HG02678 (cell line): ENCODE data around the gene SMPD4.
"Not testable (repeated sequence)": the region's sequence is repeated elsewhere in the genome, so short reads cannot be mapped to it uniquely, and the experiment has no call there.

Source experiments
- ATAC-seq: cut with Tn5 transposase; IDR thresholded peaks from one replicate; pipeline ENCODE4 v1.9.1; 2021; ENCODE audit warnings: mild to moderate bottlenecking, moderate library complexity; ENCODE audit not compliant: unreplicated experiment

Gene SMPD4

DNA sequence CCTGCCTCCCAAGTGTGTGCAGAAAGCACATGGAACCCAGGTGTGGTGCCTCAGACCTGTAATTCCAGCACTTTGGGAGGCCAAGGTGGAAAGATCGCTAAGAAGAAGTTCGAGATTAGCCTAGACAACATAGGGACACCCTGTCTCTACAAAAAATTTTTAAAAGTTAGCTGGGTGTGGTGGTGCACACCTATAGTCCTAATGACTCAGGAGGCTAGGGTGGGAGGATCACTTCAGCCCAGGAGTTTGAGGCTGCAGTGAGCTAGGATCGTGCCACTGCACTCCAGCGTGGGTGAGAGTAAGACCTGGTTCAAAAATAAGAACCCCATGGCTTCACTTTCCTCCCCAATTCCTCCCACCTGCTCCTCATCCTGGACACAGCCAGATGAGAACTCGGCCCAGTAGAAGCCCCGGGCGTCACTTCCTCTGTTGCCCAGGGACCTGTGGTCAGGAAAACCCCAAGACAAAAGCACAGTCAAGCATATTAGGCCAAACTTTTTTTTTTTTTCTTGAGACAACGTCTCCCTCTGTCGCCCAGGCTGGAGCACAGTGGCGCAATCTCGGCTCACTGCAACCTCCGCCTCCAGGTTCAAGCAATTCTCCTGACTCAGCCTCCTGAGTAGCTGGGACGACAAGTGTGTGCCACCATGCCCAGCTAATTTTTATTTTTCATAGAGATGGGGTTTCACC, 23.4 kb downstream of the SMPD4 start:
- ATAC-seq, result peak; percentile 87

DNA sequence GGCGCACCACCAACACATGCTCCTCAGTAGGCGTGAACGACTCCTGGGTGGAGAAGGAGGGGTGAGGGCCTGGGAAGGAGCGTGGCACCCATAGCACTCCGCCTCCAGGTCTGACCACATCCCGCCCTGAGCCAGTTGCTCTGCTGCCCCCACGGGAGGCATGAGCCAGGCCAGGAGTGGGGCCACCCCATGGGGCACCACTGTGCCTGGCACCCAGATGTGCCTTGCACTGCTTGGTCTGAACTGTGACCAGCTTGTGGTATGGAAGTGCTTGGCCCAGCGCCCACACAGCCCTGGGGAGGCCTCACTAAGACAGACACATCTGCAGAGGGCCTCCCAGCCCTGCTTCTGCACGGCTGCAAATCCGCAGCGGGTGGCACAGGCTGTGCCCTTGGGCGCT, 24.0 kb downstream of the SMPD4 start:
- peak; percentile 39 for ATAC-seq

- no peak for ATAC-seq
These were observed 24.8 kb downstream of the SMPD4 start for GRCh38 chr2:130156624-130157004.

GRCh38 chr2:130155956-130156623, 25.3 kb downstream of the SMPD4 start:
- not testable (repeated sequence) for ATAC-seq

GRCh38 chr2:130154773-130155765, 26.3 kb downstream of the SMPD4 start:
- ATAC-seq, result no peak

DNA sequence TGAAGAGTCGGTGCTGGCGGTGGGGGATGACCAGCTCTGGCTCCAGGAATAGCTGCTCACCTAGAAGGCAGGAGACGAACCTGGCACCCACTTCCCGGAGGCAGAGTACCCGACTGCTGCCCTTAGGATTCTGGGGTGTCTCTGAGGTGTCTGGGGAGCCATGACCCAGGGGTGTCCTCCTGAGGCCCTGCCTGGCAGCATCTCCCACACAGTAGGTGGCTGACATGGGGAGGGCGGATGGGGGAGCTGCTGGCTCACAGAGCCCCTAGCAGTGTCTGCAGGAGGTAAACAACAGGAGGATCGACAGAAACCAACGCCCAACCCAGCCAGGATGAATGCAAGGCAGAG, 27.0 kb downstream of the SMPD4 start:
- ATAC-seq, result not testable (repeated sequence)

- ATAC-seq, result not testable (repeated sequence)
These were observed 27.5 kb downstream of the SMPD4 start for GRCh38 chr2:130153721-130154422.

DNA sequence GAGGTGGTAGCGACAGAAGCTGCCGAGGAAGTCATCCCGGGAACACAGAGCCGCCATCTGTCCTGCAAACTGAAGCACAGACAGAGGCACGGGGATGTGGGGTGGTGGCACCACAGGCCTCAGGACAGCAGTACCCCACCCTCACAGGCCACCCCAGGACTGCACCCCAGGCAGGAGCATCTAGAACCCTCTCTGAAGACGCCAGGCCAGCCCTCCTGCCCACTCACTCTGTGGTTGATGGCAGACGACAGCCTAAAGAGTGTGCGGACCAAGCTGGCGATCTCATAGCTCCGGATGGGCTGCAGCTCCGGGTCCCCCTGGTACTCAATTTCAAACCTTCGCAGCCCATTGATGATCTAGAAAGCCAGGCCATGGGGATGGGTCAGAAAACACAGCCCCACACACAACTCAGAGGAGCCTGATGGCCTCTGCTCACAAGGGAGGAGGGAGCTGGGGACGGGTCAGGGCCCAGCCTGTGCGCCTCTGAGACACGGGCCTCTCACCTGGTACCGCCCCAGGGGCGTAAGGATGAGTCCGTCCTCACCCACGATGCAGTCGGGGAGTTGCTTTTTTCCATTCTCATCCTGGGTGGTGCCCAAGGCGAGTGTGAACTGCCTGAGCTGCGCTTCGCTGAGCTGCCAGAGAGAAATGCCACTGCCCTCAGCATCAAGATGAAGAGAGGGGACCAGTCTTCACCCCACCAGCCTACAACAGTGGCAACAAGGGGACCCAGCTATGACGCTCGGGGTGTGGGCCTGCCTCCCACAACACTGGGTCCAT, 28.4 kb downstream of the SMPD4 start:
- ATAC-seq, result no peak

- not testable (repeated sequence) for ATAC-seq
These were observed 29.1 kb downstream of the SMPD4 start for GRCh38 chr2:130152136-130152815.

DNA sequence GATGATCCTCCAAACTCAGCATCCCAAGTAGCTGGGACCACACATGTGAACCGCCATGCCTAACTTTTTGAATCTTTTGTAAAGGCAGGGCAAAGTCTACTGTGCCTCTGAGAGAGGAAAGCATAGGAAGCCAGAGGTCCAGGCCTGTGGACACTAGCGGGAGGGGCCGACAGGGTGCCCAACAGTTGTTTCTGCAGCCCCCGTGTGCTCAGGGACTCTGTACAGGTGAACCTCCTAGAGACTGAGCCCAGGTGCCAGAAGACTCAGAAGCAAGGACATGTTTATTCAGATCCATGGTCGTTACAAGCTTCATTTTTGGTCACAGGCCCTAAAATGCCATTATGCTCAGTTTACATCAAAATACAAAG, 30.3 kb downstream of the SMPD4 start:
- not testable (repeated sequence) for ATAC-seq

DNA sequence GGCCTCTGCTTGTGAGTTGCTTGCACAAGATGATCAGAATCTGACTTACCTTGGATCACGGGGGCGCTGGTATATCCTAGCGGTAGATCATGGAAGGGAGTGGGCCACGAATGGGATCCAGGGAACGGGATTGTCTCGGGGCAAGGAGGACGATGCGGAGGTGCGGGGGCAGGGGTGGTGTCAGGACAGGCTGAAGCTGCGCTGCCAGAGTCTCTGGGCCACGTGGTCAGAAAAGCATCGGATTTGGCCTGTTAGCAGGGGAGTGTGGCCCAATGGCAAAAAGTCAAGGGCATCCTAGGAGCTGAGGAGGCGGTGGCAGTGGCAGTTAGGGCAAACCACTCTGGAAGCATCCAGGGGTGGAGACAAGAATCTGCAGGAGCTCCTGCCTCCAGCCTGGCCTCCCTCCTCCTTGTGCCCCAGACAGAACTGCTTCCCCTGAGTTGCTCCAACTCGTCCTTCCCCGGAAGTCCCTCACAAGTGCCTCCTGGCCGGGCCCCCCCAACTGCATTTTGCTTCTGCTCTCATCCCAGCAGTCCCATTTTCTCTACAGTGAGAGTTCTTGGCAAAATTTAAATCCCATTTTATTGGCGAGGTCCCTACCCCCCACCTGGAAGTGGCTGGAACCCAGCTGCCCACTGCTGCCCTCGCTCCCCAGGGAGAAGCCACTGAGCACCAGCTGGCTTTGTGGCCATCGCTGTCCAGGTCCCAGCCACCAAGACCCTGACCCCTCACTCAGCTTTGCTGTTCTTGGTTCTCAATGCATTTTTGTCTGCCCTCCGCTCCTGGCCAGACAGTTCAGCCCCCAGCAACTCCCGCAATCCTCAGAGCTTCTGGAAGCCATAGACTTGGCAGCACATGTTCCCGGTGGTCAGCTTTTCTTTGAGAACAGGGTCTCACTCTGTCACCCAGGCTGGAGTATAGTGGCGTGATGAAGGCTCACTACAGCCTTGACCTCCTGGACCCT, 30.9 kb downstream of the SMPD4 start:
- no peak for ATAC-seq

- ATAC-seq, result not testable (repeated sequence)
These were observed 32.9 kb downstream of the SMPD4 start for GRCh38 chr2:130148515-130148914.

DNA sequence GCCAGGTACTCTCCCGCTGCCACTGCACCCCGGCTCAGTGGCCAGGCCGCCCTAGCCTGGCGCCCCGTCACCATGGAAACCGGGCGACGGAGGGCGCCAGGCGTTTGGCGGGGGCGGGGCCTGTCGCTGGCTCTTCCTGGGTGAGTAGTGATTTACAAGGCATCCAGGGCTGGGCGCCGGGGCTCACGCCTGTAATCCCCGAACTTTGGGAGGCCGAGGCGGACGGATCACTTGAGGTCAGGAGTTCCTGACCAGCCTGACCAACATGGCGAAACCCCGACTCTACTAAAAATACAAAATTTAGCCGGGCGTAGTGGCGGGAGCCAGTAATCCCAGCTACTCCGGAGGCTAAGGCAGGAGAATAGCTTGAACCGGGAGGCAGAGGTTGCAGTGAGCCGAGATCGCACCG, 36.4 kb downstream of the SMPD4 start, which contains the start of gene CCDC74B:
Gene CCDC74B (minus strand): TSS at position 107 of the 409 bp plus-strand sequence. CDS start 116 bp downstream, outside the sequence.
- ATAC-seq, result peak; percentile 97

DNA sequence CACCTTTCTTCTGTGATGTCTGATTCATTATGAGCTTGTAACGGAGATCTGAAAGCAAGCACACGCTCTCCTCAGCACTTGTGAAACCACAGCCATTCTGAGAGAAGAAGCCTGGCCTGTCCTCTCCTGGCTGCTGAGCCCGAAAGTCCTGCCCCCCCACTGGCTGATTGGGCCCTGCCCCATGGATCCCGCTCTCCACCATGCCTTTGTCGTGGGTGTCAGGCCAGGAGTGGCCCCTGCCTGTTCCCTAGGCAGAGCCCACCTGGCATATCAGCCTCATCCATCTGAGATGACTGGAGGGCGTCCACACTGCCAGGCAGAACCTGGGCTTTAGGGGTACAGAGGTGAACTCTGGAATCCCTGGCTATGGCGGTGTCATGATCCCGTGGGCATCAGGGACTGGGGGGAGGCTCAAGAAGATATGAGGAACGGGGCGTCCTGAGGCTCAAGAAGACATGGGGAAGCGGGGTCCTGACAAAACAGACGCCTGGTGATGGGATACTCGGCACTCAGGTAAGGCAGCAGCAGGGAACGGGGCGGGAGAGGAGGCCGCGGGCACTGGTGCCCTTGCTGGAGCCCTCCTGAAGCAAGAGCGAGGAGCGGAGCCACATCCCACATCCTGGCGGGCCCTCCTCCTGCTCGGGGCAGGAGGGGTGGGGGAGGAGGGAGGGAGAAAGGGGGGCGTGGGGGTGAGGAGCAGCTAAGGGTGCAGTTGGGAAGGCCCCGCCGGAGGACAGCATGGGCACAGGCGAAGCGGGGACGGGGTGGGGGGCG, 37.9 kb downstream of the SMPD4 start:
- ATAC-seq, result not testable (repeated sequence)

- ATAC-seq, result not testable (repeated sequence)
These were observed 38.8 kb downstream of the SMPD4 start for GRCh38 chr2:130142396-130143265.

DNA sequence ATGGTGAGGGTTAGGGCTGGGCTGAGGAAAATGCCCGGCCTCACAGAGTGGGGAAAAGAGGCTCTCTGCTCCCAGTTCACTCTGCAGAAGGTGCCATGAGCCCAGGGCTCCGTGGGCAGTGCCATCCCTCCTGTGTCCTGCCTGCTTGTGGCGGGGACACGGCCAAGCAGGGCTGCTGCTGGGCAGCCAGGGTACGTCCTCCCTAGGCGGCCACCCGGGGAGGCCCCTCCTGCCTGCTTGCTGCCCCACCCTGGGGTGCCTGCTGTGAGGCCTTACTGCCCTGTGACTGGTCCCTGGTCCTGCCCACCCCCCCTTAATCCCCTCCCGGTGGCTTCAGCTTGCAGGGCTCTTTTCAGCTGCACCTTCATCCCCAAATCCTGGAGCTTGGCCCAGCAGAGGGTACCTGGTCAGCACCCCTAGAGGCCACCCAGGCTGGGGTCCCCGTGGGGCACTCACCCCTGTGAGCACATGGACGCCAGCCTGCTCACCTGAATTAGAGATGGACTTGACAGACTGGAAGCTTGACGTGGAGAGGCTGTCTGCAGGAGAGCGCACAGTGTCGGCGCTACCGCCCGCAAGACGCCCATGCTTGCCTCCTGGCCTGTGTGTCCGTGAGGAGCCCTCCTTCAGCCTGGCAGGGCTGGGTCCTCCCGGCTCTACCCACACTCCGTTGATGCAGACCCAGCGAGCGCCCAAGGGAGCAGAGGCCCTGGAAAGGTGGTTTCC, 39.6 kb downstream of the SMPD4 start:
- ATAC-seq, result not testable (repeated sequence)
